LNCaP clone FGC (cell line): ENCODE data around the gene ZNF892.

Experiments used
- DNase-seq: peaks from one replicate; pipeline ENCODE4 v3.0.0-alpha.2; 2011; ENCODE audit warnings: low read depth
- H3K4me3 ChIP-seq: 2 replicates; pipeline ENCODE4 v1.5.1; 2011; ENCODE audit warnings: mild to moderate bottlenecking, low read depth, low read length, control low read depth
- CTCF ChIP-seq: IDR thresholded peaks from 2 replicates; pipeline ENCODE4 v1.5.1; 2012; ENCODE audit warnings: mild to moderate bottlenecking; ENCODE audit not compliant: control insufficient read depth, insufficient read depth; ENCODE audit errors: extremely low read depth

ZNF892 gene

GRCh38 chr2:95220449-95220848, 13.1 kb downstream of the ZNF892 start:
- no peak for DNase-seq
- no peak for TF ChIP-seq CTCF
- no peak overlapping the region for H3K4me3 ChIP-seq

DNA sequence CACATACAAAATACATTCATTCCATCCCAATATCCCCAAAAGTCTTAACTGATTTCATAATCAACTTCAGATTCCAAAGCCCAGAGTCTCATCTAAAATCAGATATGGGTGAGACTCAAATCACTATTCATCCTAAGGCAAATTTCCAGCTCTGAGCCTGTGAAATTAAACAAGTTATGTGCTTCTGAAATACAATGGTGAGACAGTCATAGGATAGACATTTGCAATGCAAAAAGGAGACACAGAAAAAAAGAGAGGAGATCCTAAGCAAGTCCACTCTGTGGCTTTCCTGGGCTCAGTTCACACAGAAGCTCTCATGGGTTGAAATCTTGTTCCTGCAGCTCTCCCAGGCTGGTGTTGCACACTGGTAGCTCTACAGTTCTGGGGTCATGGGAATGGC, 18.3 kb downstream of the ZNF892 start:
- H3K4me3 ChIP-seq: no peak overlapping the region
- TF ChIP-seq CTCF: no peak
- no peak for DNase-seq

GRCh38 chr2:95231723-95232122, 24.4 kb downstream of the ZNF892 start:
- peak; percentile 90 for TF ChIP-seq CTCF
- no peak overlapping the region for H3K4me3 ChIP-seq
- DNase-seq: peak; percentile 50

GRCh38 chr2:95232232-95232631, 24.9 kb downstream of the ZNF892 start:
- no peak for DNase-seq
- H3K4me3 ChIP-seq: no peak overlapping the region
- TF ChIP-seq CTCF: no peak

DNA sequence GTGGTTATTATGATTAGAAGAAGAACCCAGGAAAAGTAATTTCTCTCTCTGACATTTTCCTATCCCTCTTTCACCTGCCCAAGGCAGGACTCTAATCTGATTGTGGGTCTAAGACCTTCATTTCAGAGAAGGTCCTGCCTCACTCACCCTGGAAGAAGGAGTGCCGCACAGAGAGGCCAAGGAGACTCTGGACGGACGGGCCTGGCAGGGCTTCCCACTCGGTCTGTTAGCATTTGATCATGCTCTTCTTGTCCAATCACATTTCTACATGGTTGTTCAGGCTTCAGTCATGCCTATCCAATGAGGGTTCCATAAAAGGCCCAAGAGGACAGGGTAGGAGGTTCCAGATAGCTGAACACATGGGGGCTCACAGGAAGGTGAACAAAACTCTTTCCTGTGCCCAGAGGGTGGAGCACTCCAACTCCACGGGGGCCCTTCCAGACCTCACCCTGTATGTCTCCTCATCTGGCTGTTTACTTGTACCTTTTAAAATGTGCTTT, 27.0 kb downstream of the ZNF892 start:
- DNase-seq: no peak
- TF ChIP-seq CTCF: no peak
- no peak overlapping the region for H3K4me3 ChIP-seq

- H3K4me3 ChIP-seq: no peak overlapping the region
- DNase-seq: no peak
- TF ChIP-seq CTCF: no peak
Observed at GRCh38 chr2:95234816-95235215, 27.5 kb downstream of the ZNF892 start.

- DNase-seq: no peak
Observed at GRCh38 chr2:95238131-95238530, 30.8 kb downstream of the ZNF892 start.

More at GRCh38 chr2:95238131-95238530, 30.8 kb downstream of the ZNF892 start:
- TF ChIP-seq CTCF: no peak
- no peak overlapping the region for H3K4me3 ChIP-seq
